ENCODE results near the gene POLR3A.

Gene POLR3A

GRCh38 chr10:78035437-78035836 lies 6.1 kb upstream of the POLR3A start:
- in situ Hi-C loops (cut with HindIII; ENCODE audit: low sequenced_read_pairs), result no loop called here

DNA sequence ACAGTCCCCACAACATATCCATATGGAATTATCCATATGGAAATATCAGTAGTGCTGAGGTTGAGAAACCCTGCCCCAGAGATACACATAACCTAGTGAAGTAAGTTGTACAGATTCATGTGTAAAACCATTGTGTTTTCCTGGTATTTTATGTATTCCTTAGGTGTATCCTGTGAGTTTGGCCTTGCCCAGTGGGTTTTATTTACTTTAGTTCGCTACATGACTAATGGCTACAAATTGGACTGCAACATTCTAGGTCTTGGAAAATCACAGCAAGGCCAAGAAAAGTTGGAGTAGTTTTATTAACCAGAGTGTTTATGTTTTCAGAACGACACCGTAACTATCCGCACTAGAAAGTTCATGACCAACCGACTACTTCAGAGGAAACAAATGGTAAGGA lies 5.7 kb upstream of the POLR3A start:
- peak; percentile 19 for DNase-seq (ENCODE audit: low read depth, low spot score)
- in situ Hi-C loops (cut with HindIII; ENCODE audit: low sequenced_read_pairs), result no loop called here
- H3K4me3 ChIP-seq (ENCODE audit: low read depth, low read length), result peak overlapping the region; percentile 91
- TF ChIP-seq CTCF (IDR thresholded peaks at IDR 0.05; ENCODE audit: low read depth, low read length), result no peak

More at GRCh38 chr10:78035437-78035836, 6.1 kb upstream of the POLR3A start:
- H3K4me3 ChIP-seq (ENCODE audit: low read depth, low read length), result no peak overlapping the region
- no peak for DNase-seq (ENCODE audit: low read depth, low spot score)
- no peak for TF ChIP-seq CTCF (IDR thresholded peaks at IDR 0.05; ENCODE audit: low read depth, low read length)

DNA sequence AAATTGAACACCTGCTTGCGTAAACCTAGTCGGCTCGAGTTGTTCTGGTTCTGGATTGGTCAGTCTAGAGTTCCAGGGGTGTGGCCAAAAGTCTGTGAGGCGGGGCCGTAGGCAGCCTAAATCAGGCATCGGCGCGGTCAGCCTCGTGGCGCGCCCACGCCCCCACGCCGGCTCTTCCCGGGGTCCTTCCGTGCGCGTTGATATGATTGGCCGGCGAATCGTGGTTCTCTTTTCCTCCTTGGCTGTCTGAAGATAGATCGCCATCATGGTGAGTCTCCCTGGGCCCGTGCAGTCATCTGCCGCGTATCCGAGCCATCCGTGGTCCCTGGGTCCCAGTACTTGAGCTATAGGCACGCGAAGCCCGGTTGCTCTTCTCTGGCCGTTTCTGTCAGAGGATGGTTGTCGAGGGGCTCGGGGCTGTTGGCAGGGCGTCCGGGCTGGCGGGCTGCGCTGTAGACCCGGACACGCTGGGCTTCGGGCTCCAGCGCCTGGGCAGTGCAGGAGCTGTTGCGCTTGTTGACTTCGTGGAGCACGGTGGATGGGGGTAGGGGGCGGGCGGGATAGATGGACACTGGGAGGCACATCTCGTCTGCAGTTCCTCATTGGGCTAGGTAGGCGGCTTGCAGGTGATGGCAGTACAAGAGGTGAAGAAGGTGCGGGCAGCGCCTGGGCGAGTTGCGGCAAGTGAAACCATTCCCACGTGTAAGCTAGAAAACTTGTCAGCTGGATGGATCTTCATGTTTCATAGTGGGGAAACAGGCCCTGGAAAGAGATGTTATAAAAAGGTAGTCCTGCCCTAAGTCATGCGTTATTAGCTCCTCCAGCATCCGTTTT lies 4.5 kb upstream of the POLR3A start, which contains the start of gene RPS24:
Gene RPS24 (plus strand): TSS at position 227 of the 834 bp plus-strand sequence. CDS start 39 bp downstream, at position 266.
- DNase-seq (ENCODE audit: low read depth, low spot score), result peak; percentile 99
- in situ Hi-C loops (cut with HindIII; ENCODE audit: low sequenced_read_pairs), result no loop called here
- no peak for TF ChIP-seq CTCF (IDR thresholded peaks at IDR 0.05; ENCODE audit: low read depth, low read length)
- peak within 1 kb of the TSS; percentile 91 for H3K4me3 ChIP-seq (ENCODE audit: low read depth, low read length)

GRCh38 chr10:78033387-78033636 lies 4.0 kb upstream of the POLR3A start:
- peak overlapping the region; percentile 91 for H3K4me3 ChIP-seq (ENCODE audit: low read depth, low read length)
- TF ChIP-seq CTCF (IDR thresholded peaks at IDR 0.05; ENCODE audit: low read depth, low read length), result no peak
- in situ Hi-C loops (cut with HindIII; ENCODE audit: low sequenced_read_pairs), result no loop called here
- DNase-seq (ENCODE audit: low read depth, low spot score), result no peak

DNA sequence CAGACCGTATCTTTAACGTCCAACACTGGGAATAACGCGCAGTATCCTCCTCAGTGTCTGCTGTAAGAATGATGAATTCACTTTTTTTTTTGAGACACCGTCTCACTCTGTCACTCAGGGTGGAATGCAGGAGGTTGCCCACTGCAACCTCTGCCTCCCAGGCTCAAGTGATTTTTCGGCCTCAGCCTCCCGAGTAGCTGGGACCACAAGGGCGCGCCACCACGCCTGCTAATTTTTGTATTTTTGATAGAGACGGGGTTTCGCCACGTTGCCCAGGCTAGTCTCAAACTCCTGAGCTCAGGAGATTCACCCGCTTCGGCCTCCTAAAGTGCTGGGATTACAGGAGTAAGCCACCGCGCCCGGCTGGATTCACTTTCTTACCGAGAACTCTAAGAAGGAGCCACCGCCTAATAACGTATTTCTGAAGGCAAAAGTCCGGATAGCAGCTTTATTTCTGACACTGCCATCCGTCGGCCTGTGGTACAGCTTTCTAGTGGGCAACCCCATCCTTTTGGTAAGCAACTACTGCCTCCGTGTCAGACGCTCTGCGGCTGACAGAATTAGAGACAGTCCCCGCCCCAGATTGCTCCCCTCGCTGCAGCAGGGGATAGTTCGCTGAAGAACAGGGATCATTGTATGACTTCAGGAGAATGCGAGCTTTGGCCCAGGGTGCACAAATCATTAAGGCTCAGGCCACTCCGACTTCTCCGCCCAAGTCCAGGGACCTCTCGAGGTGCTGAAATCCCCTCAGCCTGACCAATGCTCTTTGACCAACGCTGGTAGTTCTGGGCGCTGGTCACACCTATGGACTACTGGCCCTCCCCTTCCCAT lies 662 bp downstream of the POLR3A start:
- TF ChIP-seq CTCF (IDR thresholded peaks at IDR 0.05; ENCODE audit: low read depth, low read length), result no peak
- peak overlapping the region; percentile 86 for H3K4me3 ChIP-seq (ENCODE audit: low read depth, low read length)
- in situ Hi-C loops (cut with HindIII; ENCODE audit: low sequenced_read_pairs), result no loop called here
- peak; percentile 61 for DNase-seq (ENCODE audit: low read depth, low spot score)

DNA sequence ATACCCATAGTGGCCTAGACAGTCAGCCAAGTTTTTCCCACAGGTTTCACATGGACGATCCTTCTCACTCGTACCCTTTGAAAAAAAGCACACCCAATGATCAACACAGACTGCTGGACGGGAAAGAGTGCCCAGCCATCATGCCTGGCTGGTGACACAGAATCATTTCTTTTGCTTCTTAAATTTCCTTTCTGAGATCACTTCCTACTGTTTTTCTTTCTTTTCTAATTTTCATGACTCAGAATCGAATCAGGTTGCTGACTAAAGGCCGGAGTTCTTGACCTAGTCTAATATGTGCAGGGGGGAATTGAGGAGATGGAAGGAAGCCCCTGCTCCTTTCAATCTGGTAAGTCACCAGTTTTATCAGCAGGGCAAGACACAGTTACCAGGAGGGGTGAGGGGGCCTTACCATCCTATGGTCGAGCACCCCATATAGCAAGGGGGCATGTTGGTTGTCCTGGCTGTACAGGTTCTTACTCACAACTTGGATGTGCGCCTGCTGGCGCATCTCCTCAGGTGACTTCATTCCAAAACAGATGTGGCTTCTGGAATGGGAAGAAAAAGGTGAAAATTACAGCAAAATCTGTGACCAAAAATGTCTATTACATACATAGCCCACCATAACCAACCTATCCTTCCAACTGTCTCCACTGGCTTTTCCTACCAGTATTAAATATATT lies 3.5 kb downstream of the POLR3A start:
- in situ Hi-C loops (cut with HindIII; ENCODE audit: low sequenced_read_pairs), result no loop called here
- no peak overlapping the region for H3K4me3 ChIP-seq (ENCODE audit: low read depth, low read length)
- peak; percentile 74 for DNase-seq (ENCODE audit: low read depth, low spot score)
- no peak for TF ChIP-seq CTCF (IDR thresholded peaks at IDR 0.05; ENCODE audit: low read depth, low read length)

Measured in astrocyte of the spinal cord (primary cell).